Measurements from ENCODE around the gene ADRB2. TPM values are rescaled to one million over a fixed set of nuclear protein-coding genes. Genes with fewer than 3 reads are reported as not detected.

ADRB2 gene
- total and polyA plus RNA-seq, 2 of the 13 experiments (the other 11 are each of a cell fraction or from before 2014, with no cell fraction given) = not detected

DNA sequence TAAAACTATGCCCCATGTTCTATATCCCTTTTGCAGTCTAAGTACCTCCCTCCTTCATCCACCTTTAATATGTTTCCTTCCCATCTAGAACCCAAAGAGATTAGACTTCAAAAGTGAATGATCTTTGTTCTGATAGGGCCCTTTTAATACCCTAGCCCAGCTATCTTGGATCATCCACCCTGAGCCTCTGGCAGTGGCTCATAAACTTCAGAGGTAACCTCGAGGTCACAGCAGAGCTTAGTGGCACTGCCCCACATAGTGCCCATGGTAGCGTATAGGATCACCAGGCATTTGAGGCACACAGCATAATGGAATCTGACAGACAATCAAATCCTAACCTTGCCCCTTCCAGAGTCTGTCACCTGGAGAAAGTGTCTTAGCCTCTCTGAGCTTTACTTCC, 15.8 kb downstream of the ADRB2 start:
- intact Hi-C loops (cut with micrococcal nuclease; ENCODE audit: unreplicated experiment) (no loop called here), in situ Hi-C loops (cut with HindIII; ENCODE audit: extremely low pct_ligation_motif_present, low pct_unique_long_range_greater_than_20kb) (no loop called here)
- no peak for TF ChIP-seq HNRNPK (IDR thresholded peaks at IDR 0.05; ENCODE audit: low read depth, low read length, poor library complexity, severe bottlenecking)
- TF ChIP-seq NR2F1 (CRISPR knock-in tag; IDR thresholded peaks at IDR 0.05) = no peak
- TF ChIP-seq, protein P1, sequence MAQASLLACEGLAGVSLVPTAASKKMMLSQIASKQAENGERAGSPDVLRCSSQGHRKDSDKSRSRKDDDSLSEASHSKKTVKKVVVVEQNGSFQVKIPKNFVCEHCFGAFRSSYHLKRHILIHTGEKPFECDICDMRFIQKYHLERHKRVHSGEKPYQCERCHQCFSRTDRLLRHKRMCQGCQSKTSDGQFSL (CRISPR knock-in tag; IDR thresholded peaks at IDR 0.05) = no peak
- no peak for TF ChIP-seq ELF3 (CRISPR knock-in tag; IDR thresholded peaks at IDR 0.05)
- ChIA-PET CTCF (ENCODE audit: low intra/inter-chr PET ratio, low total read pairs) (no interaction called here), POLR2A (no interaction called here)
- Histone ChIP-seq H3K4me1 (ENCODE audit: insufficient read depth, low read length) (no peaks in the 10 kb centered on the region), H3K79me2 (ENCODE audit: insufficient read depth, low read length) (no peaks in the 10 kb centered on the region), H2AFZ (ENCODE audit: low read length) (no peak overlapping the region), H3K4me3 (replicated peaks in 1 of 3; ENCODE audit: insufficient read depth in 1 of 3, low read depth in 2 of 3, low read length in 3 of 3) (no peak overlapping the region), H3K27ac (ENCODE audit: extremely low read length, insufficient read depth, low read length) (no peak overlapping the region), H3K27me3 (ENCODE audit: control insufficient read depth in 1 of 2, insufficient read depth in 2 of 2, low read length in 2 of 2) (no peaks in the 10 kb centered on the region), H3K36me3 (replicated peaks in 1 of 2; ENCODE audit: control insufficient read depth in 1 of 2, insufficient read depth in 2 of 2, low read length in 2 of 2) (no peaks in the 10 kb centered on the region), H3K9me3 (ENCODE audit: low read length) (no peaks in the 10 kb centered on the region), H3K9ac (ENCODE audit: insufficient read depth, low read depth, low read length) (no peak overlapping the region), H3K4me2 (ENCODE audit: low read depth, low read length) (no peak overlapping the region), H4K20me1 (ENCODE audit: insufficient read depth, low read length) (no peaks in the 10 kb centered on the region)
- BruUV-seq (replicated peaks) = no TSS peak
- no peak for ATAC-seq
- DNase-seq (ENCODE audit: low spot score) = no peak
- WGBS (ENCODE audit: low lambda C conversion rate) = 24% methylated on average over 2 of the region's 2 CpGs
- FAIRE-seq = no peak

DNA sequence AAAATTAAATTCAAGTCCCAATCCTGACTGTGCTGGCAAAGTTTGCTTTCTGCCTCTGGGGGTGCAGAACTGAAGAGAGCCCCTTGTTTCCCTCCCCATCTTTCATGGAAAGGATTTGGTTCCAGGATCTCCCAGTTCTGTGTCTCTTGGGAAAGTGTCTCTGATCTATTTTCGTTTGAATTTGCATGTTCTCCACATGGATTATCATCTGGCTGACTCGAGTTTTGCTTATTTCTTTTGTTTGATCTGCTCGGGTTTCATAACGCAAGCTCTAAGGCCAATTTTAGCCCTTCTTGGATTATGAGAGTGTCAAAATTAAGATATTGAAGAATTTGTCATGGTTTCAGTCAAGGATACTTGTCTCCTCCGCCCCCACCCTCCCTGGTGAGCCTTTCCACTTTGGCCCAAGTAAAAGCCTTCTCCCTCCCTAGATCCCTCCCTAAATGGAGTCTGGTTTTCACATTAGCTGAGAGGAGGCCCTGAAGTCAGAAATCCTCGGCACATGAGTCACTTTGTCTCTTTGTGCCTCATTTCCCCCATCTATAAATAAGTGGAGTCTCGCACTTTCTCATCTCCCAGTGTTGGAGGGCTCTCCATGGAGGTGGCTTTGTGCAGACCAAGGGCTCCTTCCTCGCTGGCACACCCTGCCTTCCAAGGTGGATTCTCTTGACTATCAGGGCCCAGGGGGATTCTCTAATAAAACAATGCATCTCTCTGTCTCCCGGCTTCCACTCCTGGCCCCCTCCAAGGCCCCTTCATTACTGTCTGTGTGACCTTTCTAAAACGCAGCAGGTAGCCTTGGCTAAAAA, 17.3 kb downstream of the ADRB2 start:
- Histone ChIP-seq H3K4me1 (ENCODE audit: insufficient read depth, low read length) (no peaks in the 10 kb centered on the region), H3K9me3 (ENCODE audit: low read length) (no peaks in the 10 kb centered on the region), H3K4me3 (replicated peaks in 1 of 3; ENCODE audit: insufficient read depth in 1 of 3, low read depth in 2 of 3, low read length in 3 of 3) (no peak overlapping the region), H4K20me1 (ENCODE audit: insufficient read depth, low read length) (no peaks in the 10 kb centered on the region), H3K27ac (ENCODE audit: extremely low read length, insufficient read depth, low read length) (no peak overlapping the region), H3K4me2 (ENCODE audit: low read depth, low read length) (no peak overlapping the region), H3K36me3 (replicated peaks in 1 of 2; ENCODE audit: control insufficient read depth in 1 of 2, insufficient read depth in 2 of 2, low read length in 2 of 2) (no peaks in the 10 kb centered on the region), H3K9ac (ENCODE audit: insufficient read depth, low read depth, low read length) (no peak overlapping the region), H3K79me2 (ENCODE audit: insufficient read depth, low read length) (no peaks in the 10 kb centered on the region), H2AFZ (ENCODE audit: low read length) (no peak overlapping the region), H3K27me3 (ENCODE audit: control insufficient read depth in 1 of 2, insufficient read depth in 2 of 2, low read length in 2 of 2) (no peaks in the 10 kb centered on the region)
- no TSS peak for BruUV-seq (replicated peaks)
- ChIA-PET CTCF (ENCODE audit: low intra/inter-chr PET ratio, low total read pairs) (no interaction called here), POLR2A (no interaction called here)
- DNase-seq (ENCODE audit: low spot score) (no peak), FAIRE-seq (no peak), ATAC-seq (no peak)
- in situ Hi-C loops (cut with HindIII; ENCODE audit: extremely low pct_ligation_motif_present, low pct_unique_long_range_greater_than_20kb) = no loop called here
- intact Hi-C loops (cut with micrococcal nuclease; ENCODE audit: unreplicated experiment) = no loop called here
- 18% methylated on average over 10 of the region's 10 CpGs for WGBS (ENCODE audit: low lambda C conversion rate)
- TF ChIP-seq ZFP37 (CRISPR knock-in tag; IDR thresholded peaks at IDR 0.05; ENCODE audit: borderline replicate concordance) (no peak), ZNF317 (CRISPR knock-in tag; IDR thresholded peaks at IDR 0.05) (no peak), ZNF274 (CRISPR knock-in tag; IDR thresholded peaks at IDR 0.05) (no peak), SCMH1 (CRISPR knock-in tag; IDR thresholded peaks at IDR 0.05; ENCODE audit: borderline replicate concordance) (no peak), KAT7 (CRISPR knock-in tag; IDR thresholded peaks at IDR 0.05; ENCODE audit: borderline replicate concordance) (no peak), THYN1 (CRISPR knock-in tag; IDR thresholded peaks at IDR 0.05; ENCODE audit: borderline replicate concordance, low read depth) (no peak), ZC3H13 (CRISPR knock-in tag; IDR thresholded peaks at IDR 0.05) (no peak)
- TF ChIP-seq, protein P2, sequence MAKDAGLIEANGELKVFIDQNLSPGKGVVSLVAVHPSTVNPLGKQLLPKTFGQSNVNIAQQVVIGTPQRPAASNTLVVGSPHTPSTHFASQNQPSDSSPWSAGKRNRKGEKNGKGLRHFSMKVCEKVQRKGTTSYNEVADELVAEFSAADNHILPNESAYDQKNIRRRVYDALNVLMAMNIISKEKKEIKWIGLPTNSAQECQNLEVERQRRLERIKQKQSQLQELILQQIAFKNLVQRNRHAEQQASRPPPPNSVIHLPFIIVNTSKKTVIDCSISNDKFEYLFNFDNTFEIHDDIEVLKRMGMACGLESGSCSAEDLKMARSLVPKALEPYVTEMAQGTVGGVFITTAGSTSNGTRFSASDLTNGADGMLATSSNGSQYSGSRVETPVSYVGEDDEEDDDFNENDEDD (CRISPR knock-in tag; IDR thresholded peaks at IDR 0.05; ENCODE audit: borderline replicate concordance) = no peak
- TF ChIP-seq, protein P3, sequence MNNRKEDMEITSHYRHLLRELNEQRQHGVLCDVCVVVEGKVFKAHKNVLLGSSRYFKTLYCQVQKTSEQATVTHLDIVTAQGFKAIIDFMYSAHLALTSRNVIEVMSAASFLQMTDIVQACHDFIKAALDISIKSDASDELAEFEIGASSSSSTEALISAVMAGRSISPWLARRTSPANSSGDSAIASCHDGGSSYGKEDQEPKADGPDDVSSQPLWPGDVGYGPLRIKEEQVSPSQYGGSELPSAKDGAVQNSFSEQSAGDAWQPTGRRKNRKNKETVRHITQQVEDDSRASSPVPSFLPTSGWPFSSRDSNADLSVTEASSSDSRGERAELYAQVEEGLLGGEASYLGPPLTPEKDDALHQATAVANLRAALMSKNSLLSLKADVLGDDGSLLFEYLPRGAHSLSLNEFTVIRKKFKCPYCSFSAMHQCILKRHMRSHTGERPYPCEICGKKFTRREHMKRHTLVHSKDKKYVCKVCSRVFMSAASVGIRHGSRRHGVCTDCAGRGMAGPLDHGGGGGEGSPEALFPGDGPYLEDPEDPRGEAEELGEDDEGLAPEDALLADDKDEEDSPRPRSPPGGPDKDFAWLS (CRISPR knock-in tag; IDR thresholded peaks at IDR 0.05; ENCODE audit: borderline replicate concordance) = no peak

All from HepG2 (cell line).